ENCODE data around the gene MLN.
A peak's percentile ranks its signal among the peaks of the same experiment; 100 is the strongest.

DNA sequence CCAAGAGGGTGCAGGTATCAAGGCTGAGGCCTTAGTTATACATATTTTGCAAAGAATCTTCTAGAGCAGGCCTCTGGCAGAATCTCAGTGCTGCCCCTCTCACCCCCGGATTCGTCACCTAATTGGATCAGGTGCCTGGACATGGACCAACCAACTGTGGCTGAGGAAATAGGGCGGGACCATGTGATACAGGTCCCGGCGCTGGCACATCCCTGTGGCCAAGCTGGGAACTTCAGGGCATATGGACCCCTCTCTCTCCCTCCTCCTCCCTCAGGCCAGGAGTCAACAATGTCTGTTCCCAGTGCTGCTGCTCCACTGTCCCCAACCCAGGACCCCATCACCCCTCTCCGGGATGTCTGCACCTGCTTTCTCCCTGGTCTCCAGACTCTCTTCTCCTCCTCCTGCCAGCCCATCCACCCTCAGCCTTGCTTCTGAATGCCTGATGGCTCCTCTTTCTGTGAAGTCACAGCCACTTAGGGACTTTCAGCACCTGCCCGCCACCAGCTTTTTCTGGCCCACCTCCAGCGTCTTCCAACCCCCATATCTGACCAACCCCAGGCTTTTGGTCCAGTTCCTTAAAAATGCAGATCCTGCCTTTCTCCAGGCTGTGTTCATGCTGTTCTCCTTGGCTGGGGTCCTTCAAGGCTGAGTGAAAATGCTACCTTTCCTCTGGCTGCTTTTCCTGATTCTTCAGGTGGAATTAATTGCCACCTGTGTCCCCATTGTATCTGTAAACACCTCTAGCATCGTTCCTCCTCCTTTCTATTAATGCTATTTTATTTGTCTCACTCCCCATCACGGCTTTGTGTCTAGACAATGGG is 19.0 kb upstream of the MLN start:
- TF ChIP-seq CTCF (conservative IDR thresholded peaks at IDR 0.05; ENCODE audit: low read depth, low read length): peak; percentile 27; the same call in 1 of the 2 replicates
- no peak for TF ChIP-seq POLR2A (IDR thresholded peaks at IDR 0.05; ENCODE audit: low read depth, low read length)
- TF ChIP-seq USF2 (IDR thresholded peaks at IDR 0.05; ENCODE audit: low read depth, low read length): peak; percentile 59; the same call in 1 of the 2 replicates
